Stomach (tissue), 9 donors: ENCODE results near the gene HSD17B4. TPM values are rescaled to one million over a fixed set of nuclear protein-coding genes. Genes with fewer than 3 reads are reported as not detected.

Source experiments
- DNase-seq, 2 donors: peaks; one replicate each; pipeline versions ENCODE4 v3.0.0 to v3.0.0-alpha.2; 2013 to 2019
- H3K27ac ChIP-seq, 5 donors: fragments of 200-600 bp in 4 of 5; sonication (generic) in 4 of 5; one replicate each; pipeline ENCODE4 v1.5.1; 2013 to 2019; ENCODE audit warnings: mild to moderate bottlenecking in 1 of 5, moderate library complexity in 1 of 5
- H3K27me3 ChIP-seq, 3 donors: fragments of 200-600 bp; sonication (generic); one replicate each; pipeline ENCODE4 v1.5.1; 2017 to 2019; ENCODE audit warnings: mixed run types in 1 of 3
- H3K36me3 ChIP-seq, 4 donors: fragments of 200-600 bp; sonication (generic); 1 replicate in 3 of 4; 2 replicates in 1 of 4; pipeline ENCODE4 v1.5.1; 2016 to 2019
- H3K4me1 ChIP-seq, 4 donors: fragments of 200-600 bp; sonication (generic); one replicate each; pipeline ENCODE4 v1.5.1; 2016 to 2019
- H3K4me3 ChIP-seq, 4 donors: fragments of 200-600 bp; sonication (generic) in 3 of 4; one replicate each; pipeline ENCODE4 v1.5.1; 2016 to 2019; ENCODE audit warnings: mild to moderate bottlenecking in 1 of 4
- H3K9me3 ChIP-seq, 4 donors: fragments of 200-600 bp; sonication (generic); one replicate each; pipeline ENCODE4 v1.5.1; 2016 to 2019
- CTCF ChIP-seq, 7 experiments: fragments of 450-650 bp in 4 of 7; fragments of 200-600 bp in 3 of 7; sonication (generic) in 3 of 7; IDR thresholded peaks; one replicate each; pipeline ENCODE4 v1.5.1; 2016 to 2019; ENCODE audit warnings: antibody characterized with exemption in 7 of 7, control low read depth in 2 of 7, mild to moderate bottlenecking in 1 of 7
- EP300 ChIP-seq: sonication (generic); formaldehyde crosslinking; IDR thresholded peaks from one replicate; pipeline ENCODE4 v1.6.1; 2017; ENCODE audit warnings: antibody characterized with exemption
- POLR2A ChIP-seq, 4 donors: fragments of 450-650 bp; IDR thresholded peaks; one replicate each; pipeline ENCODE4 v1.6.1; 2016; ENCODE audit warnings: antibody characterized with exemption in 4 of 4, control low read depth in 2 of 4, mild to moderate bottlenecking in 1 of 4, moderate library complexity in 1 of 4
- POLR2AphosphoS5 ChIP-seq, 3 donors: sonication (generic); formaldehyde crosslinking; IDR thresholded peaks; one replicate each; pipeline ENCODE4 v1.6.1; 2016; ENCODE audit warnings: antibody characterized with exemption in 3 of 3
- WGBS, 5 donors: extraction: QIAGEN DNeasy Blood & Tissue Kit in 3 of 5; methylation state at CpG; one replicate each; pipeline versions ENCODE4 v1.1.5 to v1.1.7; 2013 to 2018; 5-methylcytosine and 5-hydroxymethylcytosine counted together
- intact Hi-C: fragments of 100-400 bp; cut with DNase I; formaldehyde crosslinking; loops from one replicate; pipeline ENCODE4 v1.15.1; 2023; ENCODE audit warnings: low total_unique reads
- polyA plus RNA-seq, 3 donors: library from polyadenylated mRNA; stranded (reverse); fragments of 200-250 nt; gene quantifications; one replicate each; pipeline ENCODE4 v1.2.3, GENCODE V29; 2013
- total RNA-seq, 5 donors: library from RNA; depleted of rRNA; stranded (reverse); fragments of >200 nt; gene quantifications; one replicate each; pipeline versions ENCODE4 v1.1.0 to v1.2.3, GENCODE V29; 2014 to 2016
- donor health status: healthy with polysubstance abuse.
- donor health status: Bipolar disorder and iron deficiency.
- donor health status: healthy.

The HSD17B4 gene
- total and polyA plus RNA-seq, 8 donors = 64.3 to 274 (median 172) TPM

GRCh38 chr5:119453040-119453373 is 710 bp downstream of the HSD17B4 start:
- intact Hi-C loops = no loop called here
- TF ChIP-seq POLR2AphosphoS5 (IDR thresholded peaks at IDR 0.05) = peak in 2 of 3 donors; percentile 44 to 66
- no peak for TF ChIP-seq POLR2A (IDR thresholded peaks at IDR 0.05)
- Histone ChIP-seq H3K27ac (peak overlapping the region; percentile 74 to 95 (median 93)), H3K27me3 (no peaks in the 10 kb centered on the region), H3K4me1 (peaks cover 6 to 28% (median 19%) of the 10 kb centered on the region in 4 donors), H3K4me3 (peak overlapping the region; percentile 60 to 90 (median 68)), H3K9me3 (peaks cover 0 to 6% (median 0%) of the 10 kb centered on the region in 4 donors), H3K36me3 (peaks cover 0 to 18% (median 10%) of the 10 kb centered on the region in 4 donors)
- WGBS, 5 donors = 2 to 6% (median 4%) methylated on average over 12 of the region's 12 CpGs
- DNase-seq = peak; percentile 56 to 61

DNA sequence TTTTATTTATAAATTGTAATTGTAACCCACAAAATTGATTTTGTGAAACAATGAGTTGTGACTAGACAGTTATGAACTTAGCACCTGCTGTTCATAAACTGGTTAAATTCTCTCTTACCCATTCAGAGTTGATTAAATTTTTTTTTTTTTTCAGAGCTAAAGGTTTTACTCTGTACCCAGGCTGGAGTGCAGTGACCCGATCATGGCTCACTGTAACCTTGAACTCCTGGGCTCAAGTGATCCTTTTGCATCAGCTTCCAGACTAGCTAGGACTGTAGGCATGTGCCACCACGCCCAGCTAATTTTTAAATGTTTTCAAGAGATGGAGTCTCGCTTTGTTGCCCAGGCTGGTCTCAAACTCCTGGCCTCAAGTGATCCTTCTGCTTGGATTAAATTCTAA is 1.9 kb downstream of the HSD17B4 start:
- intact Hi-C loops = no loop called here
- no peak for DNase-seq
- no peak overlapping the region for H3K4me3 ChIP-seq

DNA sequence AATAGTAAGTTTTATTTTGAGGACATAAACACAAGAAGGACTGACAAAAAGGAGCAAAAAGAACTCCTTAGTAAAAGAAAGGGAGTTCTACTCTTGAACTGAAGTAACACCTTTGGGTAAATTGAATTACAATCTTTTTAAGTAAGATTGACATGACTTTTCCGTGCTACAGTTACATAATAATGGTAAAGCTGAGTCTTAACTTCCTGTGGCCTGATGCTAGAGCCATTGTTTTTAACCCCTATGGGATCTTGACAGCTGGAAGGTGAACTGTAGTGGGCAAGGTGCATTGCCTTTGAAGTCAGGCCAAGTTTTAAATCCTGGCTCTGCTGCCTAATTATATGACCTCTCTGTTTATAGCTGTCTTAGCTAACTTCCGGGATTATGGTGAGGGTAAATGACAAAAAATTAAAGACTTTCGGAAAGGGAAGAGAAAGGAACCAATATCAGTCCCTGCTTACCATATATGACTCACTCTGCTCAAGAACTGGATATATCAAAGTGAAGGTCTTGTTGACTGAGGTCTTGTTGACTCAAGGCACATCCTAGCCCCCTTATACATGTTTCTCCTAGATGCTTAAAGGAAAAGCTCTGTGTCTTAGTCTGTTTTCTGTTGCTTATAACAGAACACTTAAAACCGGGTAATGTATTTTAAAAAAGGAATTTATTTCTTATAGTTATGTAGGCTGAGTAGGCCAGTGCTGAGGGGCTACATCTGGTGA is 6.8 kb downstream of the HSD17B4 start:
- H3K4me1 ChIP-seq = peaks cover 0 to 17% (median 8%) of the 10 kb centered on the region in 4 donors
- H3K36me3 ChIP-seq = peaks cover 0 to 43% (median 25%) of the 10 kb centered on the region in 4 donors
- no peaks in the 10 kb centered on the region for H3K27me3 ChIP-seq
- no peak for DNase-seq
- H3K4me3 ChIP-seq = no peak overlapping the region
- no peak overlapping the region for H3K27ac ChIP-seq
- TF ChIP-seq CTCF (IDR thresholded peaks at IDR 0.05) = no peak
- no peak for TF ChIP-seq POLR2AphosphoS5 (IDR thresholded peaks at IDR 0.05)
- no peak for TF ChIP-seq EP300
- no peak for TF ChIP-seq POLR2A (IDR thresholded peaks at IDR 0.05)
- H3K9me3 ChIP-seq = no peaks in the 10 kb centered on the region
- intact Hi-C loops = no loop called here
- WGBS, 5 donors = 70 to 81% (median 76%) methylated on average over 4 of the region's 4 CpGs

More for the DNA sequence above, 1.9 kb downstream of the HSD17B4 start:
- TF ChIP-seq CTCF (IDR thresholded peaks at IDR 0.05) (no peak), POLR2A (IDR thresholded peaks at IDR 0.05) (no peak), POLR2AphosphoS5 (IDR thresholded peaks at IDR 0.05) (no peak), EP300 (no peak)
- WGBS, 5 donors = 87 to 94% (median 92%) methylated on average over 3 of the region's 3 CpGs
- Histone ChIP-seq H3K4me1 (peaks cover 6 to 36% (median 19%) of the 10 kb centered on the region in 4 donors), H3K27me3 (no peaks in the 10 kb centered on the region), H3K36me3 (peaks cover 0 to 25% (median 12%) of the 10 kb centered on the region in 4 donors), H3K27ac (no peak overlapping the region), H3K9me3 (peaks cover 0 to 6% (median 0%) of the 10 kb centered on the region in 4 donors)

DNA sequence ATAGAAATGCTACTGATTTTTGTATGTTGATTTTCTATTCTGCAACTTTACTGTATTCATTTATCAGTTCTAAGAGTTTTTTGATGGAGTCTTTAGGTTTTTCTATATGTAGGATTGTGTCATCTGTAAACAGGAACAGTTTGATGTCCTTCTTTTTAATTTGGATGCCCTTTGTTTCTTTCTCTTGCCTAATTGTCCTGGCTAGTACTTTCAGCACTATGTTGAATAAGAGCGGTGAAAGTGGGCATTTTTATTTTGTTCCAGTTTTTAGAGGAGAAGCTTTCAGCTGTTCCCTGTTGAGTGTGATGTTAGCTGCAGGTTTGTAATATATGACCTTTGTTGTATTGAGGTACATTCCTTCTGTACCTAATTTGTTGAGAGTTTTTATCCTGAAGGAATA is 13.3 kb downstream of the HSD17B4 start:
- Histone ChIP-seq H3K9me3 (peaks cover 4 to 31% (median 15%) of the 10 kb centered on the region in 4 donors), H3K27ac (no peak overlapping the region), H3K36me3 (peaks cover 12 to 29% (median 24%) of the 10 kb centered on the region in 4 donors), H3K4me1 (peaks cover 0 to 3% (median 0%) of the 10 kb centered on the region in 4 donors), H3K27me3 (no peaks in the 10 kb centered on the region), H3K4me3 (no peak overlapping the region)
- intact Hi-C loops = no loop called here
- DNase-seq = no peak
- TF ChIP-seq CTCF (IDR thresholded peaks at IDR 0.05) = no peak
- no peak for TF ChIP-seq EP300
- no peak for TF ChIP-seq POLR2A (IDR thresholded peaks at IDR 0.05)
- TF ChIP-seq POLR2AphosphoS5 (IDR thresholded peaks at IDR 0.05) = no peak
- 97 to 100% (median 98%) methylated on average over 1 of the region's 1 CpG for WGBS, 5 donors

DNA sequence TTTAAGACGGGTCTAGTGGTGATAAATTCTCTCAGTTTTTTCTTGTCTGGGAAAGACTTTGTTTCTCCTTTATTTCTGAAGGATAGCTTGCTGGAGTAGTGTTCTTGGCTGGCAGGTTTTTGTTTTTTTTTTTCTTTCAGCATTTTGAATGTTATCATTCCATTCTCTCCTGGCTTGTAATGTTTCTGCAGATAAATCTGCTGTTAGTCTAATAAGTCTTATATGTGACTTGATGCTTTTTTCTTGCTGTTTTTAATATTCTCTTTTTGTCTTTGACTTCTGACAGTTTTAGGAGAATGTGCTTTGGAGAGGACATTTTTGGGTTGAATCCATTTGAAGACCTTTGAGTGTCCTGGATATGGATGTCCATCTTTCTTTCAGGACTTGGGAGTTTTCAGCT is 16.0 kb downstream of the HSD17B4 start:
- Histone ChIP-seq H3K4me1 (peaks cover 0 to 11% (median 0%) of the 10 kb centered on the region in 4 donors), H3K27me3 (no peaks in the 10 kb centered on the region), H3K36me3 (peaks cover 12 to 34% (median 31%) of the 10 kb centered on the region in 4 donors), H3K9me3 (peaks cover 4 to 31% (median 15%) of the 10 kb centered on the region in 4 donors), H3K27ac (no peak overlapping the region), H3K4me3 (no peak overlapping the region)
- WGBS, 5 donors = 95 to 98% (median 97%) methylated on average over 1 of the region's 1 CpG
- TF ChIP-seq CTCF (IDR thresholded peaks at IDR 0.05) = no peak
- TF ChIP-seq POLR2A (IDR thresholded peaks at IDR 0.05) = no peak
- no peak for TF ChIP-seq EP300
- TF ChIP-seq POLR2AphosphoS5 (IDR thresholded peaks at IDR 0.05) = no peak
- DNase-seq = no peak
- intact Hi-C loops = no loop called here
